ENCODE results near the gene DIP2A. TPM values are rescaled to one million over a fixed set of nuclear protein-coding genes. Genes with fewer than 3 reads are reported as not detected.

The DIP2A gene
- 25.9 TPM for total RNA-seq
- long read RNA-seq, full-length matches to known transcripts: 11 of 46 reads
- long read RNA-seq, partial matches to known transcripts: 19 of 46 reads
- long read RNA-seq, other reads (novel, unspliced or antisense): 16 of 46 reads

DNA sequence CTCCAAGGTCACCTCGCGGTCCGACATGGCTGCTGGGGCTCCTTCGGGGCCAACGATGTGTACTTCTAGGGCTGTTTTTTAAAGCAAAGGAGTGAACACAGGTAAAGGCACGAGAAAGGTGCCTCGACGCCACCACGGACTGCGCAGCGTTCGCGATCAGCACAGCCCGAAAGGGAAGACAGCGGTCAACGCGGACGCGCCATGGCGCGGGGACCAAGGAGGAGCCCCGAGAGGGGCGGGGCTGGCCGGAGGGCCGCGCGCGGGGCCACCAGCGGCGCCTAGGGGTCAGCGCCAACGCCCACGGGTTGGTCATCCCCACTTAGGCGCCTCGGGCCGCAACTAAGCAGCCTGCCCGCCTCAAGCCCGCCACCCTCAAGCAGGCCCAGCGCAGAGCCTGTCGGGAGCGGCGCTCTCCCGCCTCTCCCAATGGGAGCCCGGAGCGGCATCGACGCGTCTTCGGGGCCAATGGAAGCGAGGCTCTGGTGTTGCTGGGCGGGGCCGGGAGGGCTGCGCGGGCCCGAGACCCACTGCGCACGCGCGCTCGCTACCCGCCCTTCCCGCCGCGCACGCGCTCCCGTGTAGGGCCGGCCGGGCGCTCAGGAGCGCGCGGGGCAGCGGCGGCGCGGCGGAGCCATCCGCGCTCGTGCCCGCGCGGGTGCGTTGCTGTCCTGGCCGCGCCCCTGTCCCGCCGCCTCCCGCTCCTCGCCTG lies at the start of gene DIP2A:
Gene DIP2A (plus strand): TSS at position 577 of the 709 bp plus-strand sequence. CDS start 241 bp downstream, outside the sequence.
- Histone ChIP-seq H3K9me3 (replicated peaks) (no peaks in the 10 kb centered on the region), H3K4me1 (peaks cover 93% of the 10 kb centered on the region), H3K4me3 (peak within 1 kb of the TSS; percentile 98), H3K27me3 (ENCODE audit: low read depth) (no peaks in the 10 kb centered on the region), H3K36me3 (peaks cover 13% of the 10 kb centered on the region), H3K27ac (replicated peaks) (peak within 1 kb of the TSS; percentile 98)
- TF ChIP-seq, protein P1, sequence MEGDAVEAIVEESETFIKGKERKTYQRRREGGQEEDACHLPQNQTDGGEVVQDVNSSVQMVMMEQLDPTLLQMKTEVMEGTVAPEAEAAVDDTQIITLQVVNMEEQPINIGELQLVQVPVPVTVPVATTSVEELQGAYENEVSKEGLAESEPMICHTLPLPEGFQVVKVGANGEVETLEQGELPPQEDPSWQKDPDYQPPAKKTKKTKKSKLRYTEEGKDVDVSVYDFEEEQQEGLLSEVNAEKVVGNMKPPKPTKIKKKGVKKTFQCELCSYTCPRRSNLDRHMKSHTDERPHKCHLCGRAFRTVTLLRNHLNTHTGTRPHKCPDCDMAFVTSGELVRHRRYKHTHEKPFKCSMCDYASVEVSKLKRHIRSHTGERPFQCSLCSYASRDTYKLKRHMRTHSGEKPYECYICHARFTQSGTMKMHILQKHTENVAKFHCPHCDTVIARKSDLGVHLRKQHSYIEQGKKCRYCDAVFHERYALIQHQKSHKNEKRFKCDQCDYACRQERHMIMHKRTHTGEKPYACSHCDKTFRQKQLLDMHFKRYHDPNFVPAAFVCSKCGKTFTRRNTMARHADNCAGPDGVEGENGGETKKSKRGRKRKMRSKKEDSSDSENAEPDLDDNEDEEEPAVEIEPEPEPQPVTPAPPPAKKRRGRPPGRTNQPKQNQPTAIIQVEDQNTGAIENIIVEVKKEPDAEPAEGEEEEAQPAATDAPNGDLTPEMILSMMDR (IDR thresholded peaks at IDR 0.05; ENCODE audit: borderline replicate concordance): no peak
- peak; percentile 95 for DNase-seq
- intact Hi-C loops (cut with micrococcal nuclease): no loop called here

- TF ChIP-seq, protein P1 (IDR thresholded peaks at IDR 0.05; ENCODE audit: borderline replicate concordance): no peak
- intact Hi-C loops (cut with micrococcal nuclease): no loop called here
- H3K27me3 ChIP-seq (ENCODE audit: low read depth): no peaks in the 10 kb centered on the region
- H3K9me3 ChIP-seq (replicated peaks): no peaks in the 10 kb centered on the region
- no peak overlapping the region for H3K27ac ChIP-seq (replicated peaks)
- no peaks in the 10 kb centered on the region for H3K4me1 ChIP-seq
- peaks cover 52% of the 10 kb centered on the region for H3K36me3 ChIP-seq
- DNase-seq: no peak
- H3K4me3 ChIP-seq: no peak overlapping the region
These were observed 48.9 kb upstream of the DIP2A start for GRCh38 chr21:46409641-46410406.

GRCh38 chr21:46410516-46410915 lies 48.2 kb upstream of the DIP2A start:
- no peaks in the 10 kb centered on the region for H3K4me1 ChIP-seq
- DNase-seq: no peak
- TF ChIP-seq, protein P1 (IDR thresholded peaks at IDR 0.05; ENCODE audit: borderline replicate concordance): no peak
- intact Hi-C loops (cut with micrococcal nuclease): no loop called here
- H3K27ac ChIP-seq (replicated peaks): no peak overlapping the region
- H3K4me3 ChIP-seq: no peak overlapping the region
- no peaks in the 10 kb centered on the region for H3K27me3 ChIP-seq (ENCODE audit: low read depth)
- H3K36me3 ChIP-seq: peaks cover 55% of the 10 kb centered on the region
- no peaks in the 10 kb centered on the region for H3K9me3 ChIP-seq (replicated peaks)

- H3K4me1 ChIP-seq: no peaks in the 10 kb centered on the region
- no peak overlapping the region for H3K27ac ChIP-seq (replicated peaks)
- peaks cover 62% of the 10 kb centered on the region for H3K36me3 ChIP-seq
- H3K27me3 ChIP-seq (ENCODE audit: low read depth): no peaks in the 10 kb centered on the region
- H3K9me3 ChIP-seq (replicated peaks): no peaks in the 10 kb centered on the region
- TF ChIP-seq, protein P1 (IDR thresholded peaks at IDR 0.05; ENCODE audit: borderline replicate concordance): no peak
- intact Hi-C loops (cut with micrococcal nuclease): no loop called here
- DNase-seq: no peak
- no peak overlapping the region for H3K4me3 ChIP-seq
These were observed 47.5 kb upstream of the DIP2A start for GRCh38 chr21:46411236-46411635.

DNA sequence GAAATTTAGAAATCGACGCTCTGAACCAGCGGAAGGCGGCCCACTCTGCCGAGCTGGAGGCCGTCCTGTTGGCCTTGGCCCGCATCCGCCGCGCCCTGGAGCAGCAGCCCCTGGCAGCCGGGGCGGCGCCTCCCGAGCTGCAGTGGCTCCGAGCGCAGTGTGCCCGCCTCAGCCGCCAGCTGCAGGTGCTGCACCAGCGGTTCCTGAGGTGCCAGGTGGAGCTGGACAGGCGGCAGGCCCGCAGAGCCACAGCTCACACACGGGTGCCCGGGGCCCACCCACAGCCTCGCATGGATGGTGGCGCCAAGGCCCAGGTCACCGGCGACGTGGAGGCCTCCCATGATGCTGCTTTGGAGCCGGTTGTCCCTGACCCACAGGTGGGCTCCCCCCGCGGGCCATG lies 47.0 kb upstream of the DIP2A start:
- H3K27me3 ChIP-seq (ENCODE audit: low read depth): no peaks in the 10 kb centered on the region
- no peak overlapping the region for H3K27ac ChIP-seq (replicated peaks)
- H3K9me3 ChIP-seq (replicated peaks): no peaks in the 10 kb centered on the region
- no peaks in the 10 kb centered on the region for H3K4me1 ChIP-seq
- peaks cover 67% of the 10 kb centered on the region for H3K36me3 ChIP-seq
- H3K4me3 ChIP-seq: no peak overlapping the region
- no peak for DNase-seq
- TF ChIP-seq, protein P1 (IDR thresholded peaks at IDR 0.05; ENCODE audit: borderline replicate concordance): no peak
- intact Hi-C loops (cut with micrococcal nuclease): no loop called here
